ENCODE measurements around the gene ATP13A4.

ATP13A4 gene

GRCh38 chr3:193387596-193387995 lies 167.1 kb downstream of the ATP13A4 start:
- DNase-seq, result no peak

- no peak for DNase-seq
Observed at GRCh38 chr3:193378706-193379105, 176.0 kb downstream of the ATP13A4 start, which contains the start of gene ATP13A5. ATP13A5 (minus strand) TSS chr3:193378753; CDS start chr3:193378725, 28 bp downstream.

- no peak for DNase-seq
Observed at GRCh38 chr3:193377591-193377990, 177.1 kb downstream of the ATP13A4 start.

- no peak for DNase-seq
Observed at GRCh38 chr3:193375614-193376013, 179.1 kb downstream of the ATP13A4 start.

GRCh38 chr3:193372783-193373182 lies 181.9 kb downstream of the ATP13A4 start:
- DNase-seq, result no peak

- DNase-seq, result no peak
Observed at GRCh38 chr3:193367868-193368267, 186.8 kb downstream of the ATP13A4 start.

- no peak for DNase-seq
Observed at GRCh38 chr3:193357291-193357690, 197.4 kb downstream of the ATP13A4 start.

GRCh38 chr3:193354423-193354822 lies 200.3 kb downstream of the ATP13A4 start:
- no peak for DNase-seq
